ENCODE results near the gene CRACDL. TPM values are rescaled to one million over a fixed set of nuclear protein-coding genes. Genes with fewer than 3 reads are reported as not detected.
A peak's percentile ranks its signal among the peaks of the same experiment; 100 is the strongest.

The CRACDL gene
- total RNA-seq, 1 donor from 2014 or later: 18.4 TPM

DNA sequence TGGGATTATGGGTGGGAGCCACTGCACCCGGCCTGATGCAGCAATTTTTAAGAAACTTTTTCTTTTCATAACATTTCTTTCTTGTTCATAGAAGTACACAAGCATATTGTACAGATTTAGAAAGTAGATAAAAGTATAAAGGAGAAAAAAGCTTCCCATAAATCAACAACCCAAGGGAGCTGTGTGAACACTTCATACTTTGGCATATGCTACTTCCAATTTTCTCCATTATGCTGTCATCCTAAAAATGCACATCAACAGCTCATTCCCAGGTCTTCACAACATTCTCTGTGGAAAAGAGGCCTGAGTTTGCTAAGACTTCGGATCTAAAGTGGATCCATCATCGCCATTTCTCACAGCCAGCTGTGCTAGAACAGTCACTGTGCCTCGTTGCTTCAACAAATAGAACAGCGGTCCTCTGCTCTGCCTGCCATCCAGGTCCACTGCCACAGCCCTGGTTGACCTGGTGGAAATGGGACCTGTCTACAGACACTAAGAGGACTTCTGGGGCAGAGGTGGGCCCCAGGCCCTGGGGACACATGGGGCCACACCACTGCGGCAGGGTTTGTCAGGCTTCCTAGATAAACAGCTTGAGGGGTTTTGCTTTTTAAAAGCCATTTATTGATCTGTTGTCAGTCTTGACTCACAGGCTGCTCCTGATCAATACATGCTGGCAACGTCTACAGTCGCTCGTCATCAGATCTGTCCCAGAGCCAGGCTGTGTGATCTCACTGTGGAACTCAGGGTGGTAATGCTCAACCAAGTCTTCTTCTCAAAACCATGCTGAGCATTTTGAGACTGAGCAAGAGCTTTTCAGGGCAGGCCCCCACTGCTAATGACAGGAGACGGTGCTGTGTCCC lies 132.4 kb downstream of the CRACDL start:
- peak; percentile 83 for DNase-seq (ENCODE audit: low spot score)

DNA sequence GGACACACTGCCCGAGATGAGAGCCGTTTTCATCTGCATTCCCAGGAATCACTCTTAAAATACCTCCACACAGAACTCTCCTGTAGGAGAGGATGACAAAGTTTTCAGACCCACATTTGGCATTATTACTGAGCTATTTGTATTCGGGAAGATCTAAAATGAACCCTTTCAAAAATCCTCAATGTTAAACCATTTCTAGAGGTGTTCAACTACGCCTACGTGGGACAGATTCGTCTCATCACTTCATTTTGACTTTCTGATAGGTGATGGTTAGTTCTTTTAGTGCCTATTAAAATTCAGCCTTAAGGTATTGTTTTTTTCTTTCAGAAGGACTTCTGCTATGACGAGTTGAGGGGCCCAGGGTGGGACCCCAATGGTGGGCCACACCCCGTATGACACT lies 133.7 kb downstream of the CRACDL start:
- no peak for DNase-seq (ENCODE audit: low spot score)

DNA sequence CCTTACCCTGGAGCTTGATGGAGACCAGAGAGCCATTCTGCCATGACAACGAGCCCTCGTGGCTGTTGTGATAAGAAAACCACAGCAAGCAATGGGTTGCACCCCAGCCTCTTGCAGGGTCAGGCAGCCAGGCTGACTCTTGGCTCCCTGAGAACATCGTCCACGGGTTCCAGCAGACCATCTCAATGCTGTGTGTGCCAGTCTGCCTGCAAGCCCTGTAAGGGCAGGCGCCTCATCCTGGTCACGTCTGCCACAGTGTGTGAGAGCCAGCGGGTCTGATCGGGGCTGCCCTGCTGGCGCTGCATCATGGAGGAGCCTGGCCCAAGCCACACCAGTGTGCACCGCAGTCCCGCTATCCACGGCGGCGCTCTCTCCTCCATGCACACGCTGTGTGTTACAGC lies 134.1 kb downstream of the CRACDL start:
- no peak for DNase-seq (ENCODE audit: low spot score)

DNA sequence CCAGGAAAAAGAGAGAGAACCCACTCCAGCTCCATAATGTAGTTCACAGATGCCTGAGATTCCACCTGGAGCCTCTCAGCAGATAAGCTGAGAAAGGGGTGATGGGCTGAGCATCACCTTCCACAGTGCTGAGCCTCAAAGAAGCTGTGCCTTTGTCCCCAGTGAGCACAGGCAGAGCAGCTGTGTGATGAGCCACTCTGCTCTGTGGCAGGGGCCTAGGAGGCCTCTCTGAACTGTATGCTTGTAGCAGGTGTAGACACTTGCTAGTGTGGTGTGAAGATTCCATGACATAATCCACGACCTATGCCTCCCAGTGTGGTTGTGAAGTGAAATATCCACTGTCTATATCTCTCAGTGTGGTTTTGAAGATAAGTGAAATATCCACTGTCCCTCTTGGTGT lies 134.7 kb downstream of the CRACDL start:
- no peak for DNase-seq (ENCODE audit: low spot score)

DNA sequence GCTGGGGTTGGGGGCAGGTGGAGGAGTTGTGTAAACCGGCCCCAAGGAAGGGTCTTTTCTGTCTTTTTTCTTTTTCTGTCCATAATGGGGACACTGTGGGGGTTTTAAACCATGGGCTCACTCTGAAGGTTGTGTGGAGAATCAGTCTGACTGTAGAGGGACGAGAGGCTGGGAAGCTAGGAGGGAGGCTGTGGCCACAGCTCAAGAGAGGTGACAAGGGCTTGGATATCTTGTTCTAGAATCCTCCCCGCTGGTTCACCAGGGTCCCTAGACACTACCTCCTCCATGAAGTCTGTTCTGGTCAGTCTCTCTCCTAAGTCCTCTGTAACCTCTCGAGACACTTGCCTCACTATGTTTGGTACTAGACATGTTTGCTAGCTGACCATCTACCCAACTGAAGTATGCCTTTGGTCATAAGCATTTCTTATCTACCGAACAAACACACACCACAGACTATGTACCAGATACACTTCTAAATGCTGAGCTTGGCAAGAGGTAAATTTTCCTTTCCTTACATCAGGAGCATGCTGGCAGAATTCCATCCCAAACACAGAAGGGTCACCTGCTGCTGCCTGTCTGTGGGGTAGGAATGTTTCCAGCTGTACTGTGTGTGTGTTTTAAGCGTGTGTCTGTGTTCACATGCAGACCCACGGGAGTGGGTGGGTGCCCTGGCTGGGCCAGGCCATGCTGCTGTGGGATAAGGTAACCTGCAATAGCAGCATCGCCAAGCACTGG lies 135.5 kb downstream of the CRACDL start:
- no peak for DNase-seq (ENCODE audit: low spot score)

DNA sequence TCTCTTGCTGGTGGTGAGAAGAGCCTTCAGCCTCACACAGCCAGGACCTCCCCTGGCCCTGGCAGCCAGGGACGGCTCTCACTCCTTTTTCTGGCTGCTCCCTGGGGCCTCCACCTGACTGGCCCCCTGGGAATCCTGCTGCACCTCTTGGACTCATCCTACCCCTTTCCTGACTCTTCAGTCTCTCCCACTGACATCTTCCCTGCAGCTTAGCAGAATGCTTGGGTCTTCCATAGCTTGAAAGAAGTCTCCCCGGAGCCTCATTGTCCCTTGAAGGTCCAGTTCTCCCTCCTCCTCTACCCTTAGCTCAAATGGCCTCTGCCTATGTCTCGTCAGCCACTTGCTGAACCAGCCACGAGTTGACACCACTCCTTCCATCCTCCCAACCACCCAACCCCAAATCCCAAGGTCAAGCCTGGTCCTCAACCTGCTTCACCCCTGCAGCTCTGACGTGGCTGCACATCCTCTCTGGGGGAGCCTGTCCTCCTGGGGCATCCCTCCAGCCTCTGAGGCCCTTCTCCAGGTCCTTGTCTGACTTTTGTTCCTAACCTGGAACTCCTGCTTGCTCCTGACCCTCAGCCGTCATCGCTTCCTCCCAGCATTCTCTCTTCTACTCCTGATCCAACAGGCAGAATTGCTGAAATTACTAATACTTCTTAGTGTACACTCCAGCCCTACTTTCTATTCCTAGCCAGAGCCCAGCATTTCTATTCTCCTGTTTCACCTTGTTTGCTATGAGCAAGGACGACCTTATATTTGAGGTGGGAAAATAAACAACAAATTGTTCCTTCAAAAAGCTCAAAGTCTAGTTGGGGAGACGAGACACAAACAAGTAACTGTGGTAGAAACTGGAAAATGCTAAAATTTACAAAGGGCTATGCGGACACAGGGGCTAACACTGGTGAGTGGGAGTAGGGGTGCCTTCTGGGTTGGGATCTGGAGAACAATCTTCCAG lies 136.4 kb downstream of the CRACDL start:
- DNase-seq (ENCODE audit: low spot score): no peak

DNA sequence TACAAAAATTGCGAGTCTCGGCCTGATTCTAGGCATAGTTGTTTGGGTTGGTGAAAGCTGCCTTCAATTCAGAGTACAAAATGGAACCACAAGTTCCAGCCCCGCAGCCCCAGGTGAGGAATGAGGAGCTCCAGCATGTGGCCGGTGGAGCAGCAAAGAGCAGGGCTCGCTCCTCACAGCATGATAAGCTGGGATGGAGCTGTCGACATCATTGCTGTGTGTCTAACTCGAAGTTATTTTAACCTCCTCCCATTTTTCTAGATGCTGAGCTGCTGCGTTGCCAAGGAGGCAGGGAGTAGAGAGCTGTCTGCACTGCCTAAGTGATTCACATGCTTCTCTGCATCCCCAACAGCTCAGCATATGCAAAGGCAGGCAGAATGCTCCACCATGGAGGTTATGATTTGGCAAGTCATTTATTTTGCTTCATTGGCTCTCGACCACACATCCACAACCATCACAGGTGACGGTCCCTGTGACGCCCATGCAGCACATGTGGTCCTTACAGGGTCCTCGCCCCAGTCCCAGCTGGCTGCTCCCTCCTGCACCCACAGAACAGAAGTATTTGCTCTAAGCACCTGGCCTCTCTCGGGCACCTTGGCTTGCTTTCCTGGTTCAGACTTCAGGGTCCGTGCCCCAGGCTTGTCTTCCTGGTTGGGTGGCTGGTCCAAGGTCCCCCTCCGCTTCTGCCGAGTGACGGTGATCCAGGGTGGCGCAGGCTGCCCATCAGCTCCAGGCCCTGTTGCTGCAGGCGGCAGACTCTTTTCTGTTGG lies 139.1 kb downstream of the CRACDL start:
- DNase-seq (ENCODE audit: low spot score): no peak

DNA sequence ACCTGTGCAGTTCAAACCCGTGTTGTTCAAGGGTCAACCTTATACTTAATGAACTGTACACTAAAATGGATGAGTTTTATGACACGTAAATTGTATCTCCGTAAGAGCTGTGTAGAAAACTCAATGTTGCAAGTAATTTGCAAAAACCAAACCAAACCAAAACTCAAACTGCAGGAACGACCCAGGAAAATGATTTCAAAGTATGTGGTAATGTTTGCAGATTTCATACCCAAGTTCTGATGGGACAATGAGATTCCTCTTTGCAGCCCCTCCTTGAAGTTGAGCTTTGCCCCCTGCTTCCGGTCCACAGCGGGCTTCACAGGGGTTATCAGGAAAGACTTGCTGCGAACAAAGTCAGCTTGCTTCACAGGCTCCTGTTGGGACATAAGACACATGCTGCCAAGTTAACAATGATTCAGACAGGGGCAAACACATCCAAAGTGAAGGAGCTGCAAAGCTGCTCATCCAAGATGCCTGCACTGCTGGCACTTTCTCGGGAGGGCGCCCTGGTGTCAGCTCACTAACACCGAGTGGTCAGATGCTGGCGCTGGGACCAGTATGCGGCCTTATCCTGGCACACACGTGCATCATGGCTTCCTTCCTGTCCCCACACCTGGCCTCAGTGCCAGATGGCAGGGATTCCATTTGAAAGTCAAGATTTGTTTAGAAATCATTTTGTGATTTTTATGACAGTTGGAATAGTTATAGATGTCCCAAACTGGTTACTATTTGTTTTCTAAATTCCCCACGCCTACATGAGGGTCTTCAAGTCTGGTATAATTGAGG lies 139.9 kb downstream of the CRACDL start:
- no peak for DNase-seq (ENCODE audit: low spot score)

DNA sequence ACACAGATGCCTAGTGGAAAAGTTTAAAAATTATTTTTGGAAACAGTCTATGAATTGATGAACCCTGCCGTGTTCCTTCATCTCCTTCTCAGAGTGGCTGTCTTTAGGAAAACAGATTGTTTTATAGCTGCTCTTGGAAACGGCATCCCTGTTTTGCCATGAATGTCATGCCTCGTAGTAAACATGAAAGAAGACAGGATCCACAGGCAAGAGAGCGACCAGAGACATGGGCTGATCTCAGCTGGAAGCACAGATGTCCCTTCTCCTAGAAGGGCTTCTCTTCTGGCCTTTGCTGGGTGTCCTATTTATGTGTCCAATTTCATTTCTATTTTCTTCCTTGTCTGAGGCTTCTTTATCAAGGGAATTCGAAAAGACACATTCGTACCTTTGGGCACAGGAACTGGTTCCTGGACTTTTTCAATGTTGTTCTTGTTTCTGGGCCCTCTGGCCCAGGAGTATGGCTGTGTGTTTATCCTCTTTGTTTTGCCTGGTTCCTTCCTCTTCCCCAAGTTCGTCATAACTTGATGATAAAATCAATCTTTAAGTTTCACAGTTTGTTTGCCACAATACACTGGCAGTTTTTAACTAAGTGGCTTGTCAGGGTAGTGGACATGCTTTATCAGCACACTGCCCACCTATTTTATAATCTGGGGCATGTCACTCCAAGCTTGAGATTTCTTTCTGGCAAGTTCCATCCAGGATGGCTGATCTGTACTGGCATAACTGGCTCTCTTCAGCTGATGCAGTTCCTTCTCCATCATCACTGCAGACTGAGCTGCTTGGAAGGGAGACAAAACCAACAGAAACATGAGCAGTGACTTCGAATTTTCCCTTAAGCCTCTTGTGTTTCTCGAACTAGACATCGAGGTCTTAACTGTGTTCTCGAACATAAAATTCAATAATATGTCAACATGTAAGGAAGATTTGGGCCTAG lies 141.9 kb downstream of the CRACDL start:
- no peak for DNase-seq (ENCODE audit: low spot score)

DNA sequence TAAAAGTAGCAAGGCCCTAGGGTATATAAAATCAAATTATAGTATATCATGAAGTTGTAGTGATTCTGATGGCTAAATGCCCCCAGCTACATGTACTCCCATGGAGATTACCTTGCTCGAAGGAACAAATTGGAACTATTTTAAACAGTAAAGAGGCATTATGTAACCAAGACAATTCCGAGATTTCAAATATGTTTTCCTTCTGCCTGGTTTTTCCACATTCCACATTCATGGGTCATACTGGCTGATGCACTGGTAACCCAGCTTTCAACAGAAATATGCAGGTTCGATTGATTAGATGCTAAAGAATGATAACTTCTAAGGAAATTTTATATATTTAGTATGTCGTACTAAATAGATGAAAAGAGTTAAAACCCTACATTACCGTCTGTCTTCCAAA lies 142.8 kb downstream of the CRACDL start:
- DNase-seq (ENCODE audit: low spot score): no peak

DNA sequence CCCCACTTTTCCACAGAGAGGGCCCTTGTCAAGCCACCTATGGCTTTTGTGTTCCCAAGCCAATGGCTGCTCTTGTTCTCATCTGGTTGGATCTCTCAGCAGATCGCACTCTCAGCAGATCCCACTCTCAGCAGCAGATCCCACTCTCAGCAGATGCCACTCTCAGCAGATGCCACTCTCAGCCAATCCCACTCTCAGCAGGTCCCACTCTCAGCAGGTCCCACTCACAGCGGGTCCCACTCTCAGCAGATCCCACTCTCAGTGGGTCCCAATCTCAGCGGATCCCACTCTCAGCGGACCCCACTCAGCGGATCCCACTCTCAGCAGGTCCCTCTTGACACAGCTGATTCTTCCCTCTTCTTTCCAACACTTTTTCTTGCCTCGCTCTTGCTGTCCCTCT lies 145.8 kb downstream of the CRACDL start:
- no peak for DNase-seq (ENCODE audit: low spot score)

DNA sequence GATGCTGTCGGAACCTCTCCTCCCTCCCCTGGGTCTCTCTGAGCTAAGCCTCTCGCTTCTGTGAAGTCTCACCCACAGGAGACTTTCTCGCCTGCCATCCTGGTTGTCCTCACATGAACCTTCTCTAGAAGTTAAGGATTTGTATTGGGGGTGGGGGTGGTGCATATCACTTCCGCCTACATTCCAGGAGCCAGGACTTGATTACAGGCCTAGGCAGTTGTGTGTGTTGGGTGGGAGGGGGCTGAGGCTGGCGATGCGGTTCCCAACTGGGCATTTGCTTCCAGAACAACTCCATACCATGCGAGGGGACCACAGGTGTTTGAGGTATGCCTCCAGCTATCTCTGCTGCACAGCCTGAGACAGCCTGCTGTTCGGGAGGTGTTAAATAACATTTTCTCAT lies 148.3 kb downstream of the CRACDL start:
- DNase-seq (ENCODE audit: low spot score): no peak

DNA sequence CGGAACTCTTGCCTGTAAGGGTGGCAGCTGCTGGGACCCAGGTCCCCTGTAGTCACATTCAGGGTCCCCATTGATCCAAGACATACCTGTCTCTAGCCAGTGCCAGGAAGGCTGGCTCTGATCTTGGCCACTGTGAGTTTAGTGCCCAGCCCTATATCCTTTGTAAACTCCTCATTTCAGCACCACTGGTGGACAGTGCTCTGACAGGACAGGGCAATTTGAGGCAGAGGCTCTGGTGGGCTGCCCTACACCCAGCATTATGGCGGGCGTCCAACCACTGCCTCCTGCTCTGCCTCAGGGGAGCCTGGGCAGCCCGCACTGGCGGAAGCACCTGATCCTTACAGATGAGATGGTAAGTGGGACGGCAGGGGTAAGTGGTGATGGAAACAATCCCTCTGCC lies 149.8 kb downstream of the CRACDL start:
- DNase-seq (ENCODE audit: low spot score): no peak

DNA sequence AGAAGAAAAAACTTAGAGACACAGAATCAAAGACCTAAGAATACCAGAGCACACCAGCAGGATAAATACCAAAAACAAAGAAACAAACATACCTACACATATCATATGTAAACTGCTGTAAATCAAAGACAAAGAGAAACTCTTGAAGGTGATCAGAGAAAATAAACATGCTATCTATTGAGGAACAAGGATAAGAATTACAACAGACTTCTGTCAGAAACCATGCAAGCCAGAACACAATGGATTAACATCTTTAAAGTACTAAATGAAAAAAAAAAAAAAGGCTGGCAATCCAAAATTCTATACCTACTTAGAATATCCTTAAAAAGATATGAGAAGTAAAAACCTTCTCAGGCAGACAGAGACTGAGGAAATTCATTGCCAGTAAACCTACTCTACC lies 153.5 kb downstream of the CRACDL start:
- no peak for DNase-seq (ENCODE audit: low spot score)

DNA sequence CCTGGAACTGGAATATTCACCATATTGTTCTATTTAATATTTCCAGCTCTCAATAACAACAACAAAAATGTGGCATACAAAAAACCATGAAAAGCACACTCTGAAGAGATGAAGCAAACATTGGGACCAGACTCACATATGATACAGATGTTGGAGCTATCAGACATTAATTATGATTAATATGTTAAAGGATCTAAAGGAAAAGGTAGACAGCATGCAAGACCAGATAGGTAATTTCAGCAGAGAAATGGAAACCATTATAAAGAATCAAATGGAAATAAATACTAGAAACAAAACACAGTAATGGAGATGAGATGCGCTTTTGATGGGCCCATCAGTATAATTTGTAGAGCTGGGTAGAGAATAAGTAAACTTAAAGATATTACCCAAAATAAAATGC lies 154.2 kb downstream of the CRACDL start:
- DNase-seq (ENCODE audit: low spot score): no peak

DNA sequence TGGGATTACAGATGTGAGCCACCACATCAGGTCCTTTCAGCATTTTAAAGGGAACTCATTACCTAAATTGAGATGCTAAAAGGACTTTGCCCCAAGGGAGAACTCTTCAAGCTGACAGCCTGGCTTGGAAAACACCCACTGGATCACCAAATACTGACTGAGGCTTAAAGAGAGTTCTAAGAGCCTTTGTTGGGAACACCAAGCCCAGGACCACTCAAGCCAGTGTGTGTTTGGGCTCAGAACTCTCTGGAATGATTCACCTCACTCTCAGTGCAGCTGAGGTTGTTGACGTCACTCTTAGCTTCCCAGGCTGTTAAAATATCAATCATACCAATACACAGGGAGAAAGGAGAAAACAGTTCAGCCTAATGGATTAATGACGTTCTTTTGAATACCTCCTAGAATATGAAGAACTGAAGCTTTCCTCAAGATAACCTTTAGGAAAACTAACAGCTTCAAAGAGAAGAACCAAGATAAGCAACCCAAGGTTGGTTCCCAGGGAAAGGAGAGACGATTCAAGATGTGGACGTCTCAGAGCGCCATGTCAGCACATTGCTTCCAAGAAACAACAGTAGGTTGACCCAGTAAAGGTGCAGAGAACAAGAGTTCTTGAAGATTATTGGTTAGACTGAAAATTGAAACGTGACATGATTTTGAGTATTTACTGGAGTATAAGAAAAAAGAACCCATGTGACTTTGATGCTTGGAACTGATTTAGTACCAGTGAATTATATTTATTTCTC lies 157.1 kb downstream of the CRACDL start:
- no peak for DNase-seq (ENCODE audit: low spot score)

DNA sequence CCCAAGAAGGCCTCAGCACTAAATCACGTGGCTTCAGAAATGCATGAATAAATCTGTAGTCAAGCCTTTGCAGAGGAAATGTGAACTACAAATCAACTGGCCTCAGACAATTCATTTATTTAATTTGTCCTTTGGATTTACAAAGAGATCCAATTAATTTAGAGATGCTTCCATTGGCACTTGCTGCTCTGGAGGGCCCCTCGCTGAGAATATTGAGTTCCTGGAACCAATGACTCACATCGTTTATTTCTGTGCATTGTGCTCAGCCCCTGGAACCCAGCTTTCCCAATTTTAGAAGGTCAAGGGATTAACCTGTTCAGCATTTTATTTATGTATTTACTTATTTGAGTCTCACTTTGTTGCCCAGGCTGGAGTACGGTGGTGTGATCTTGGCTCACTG lies 157.9 kb downstream of the CRACDL start:
- no peak for DNase-seq (ENCODE audit: low spot score)

DNA sequence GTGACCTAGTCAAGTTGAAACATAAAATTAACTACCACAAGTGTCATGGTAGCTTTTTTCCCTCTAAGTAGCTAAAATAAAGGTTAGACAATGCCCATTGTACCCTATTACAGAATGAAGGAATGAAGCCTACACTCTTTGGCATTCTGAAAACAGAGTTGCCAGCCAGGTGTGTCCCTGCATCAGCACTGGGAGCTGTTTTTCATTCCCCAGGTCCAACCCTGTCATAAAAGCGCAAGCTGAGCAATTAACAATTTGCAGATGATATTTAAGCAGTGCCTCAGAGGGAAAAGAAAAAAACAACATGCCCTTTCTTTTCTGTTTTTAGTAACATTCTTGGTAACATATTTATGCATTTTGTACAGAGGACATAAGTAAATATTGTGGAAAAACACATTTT lies 158.3 kb downstream of the CRACDL start:
- DNase-seq (ENCODE audit: low spot score): no peak

DNA sequence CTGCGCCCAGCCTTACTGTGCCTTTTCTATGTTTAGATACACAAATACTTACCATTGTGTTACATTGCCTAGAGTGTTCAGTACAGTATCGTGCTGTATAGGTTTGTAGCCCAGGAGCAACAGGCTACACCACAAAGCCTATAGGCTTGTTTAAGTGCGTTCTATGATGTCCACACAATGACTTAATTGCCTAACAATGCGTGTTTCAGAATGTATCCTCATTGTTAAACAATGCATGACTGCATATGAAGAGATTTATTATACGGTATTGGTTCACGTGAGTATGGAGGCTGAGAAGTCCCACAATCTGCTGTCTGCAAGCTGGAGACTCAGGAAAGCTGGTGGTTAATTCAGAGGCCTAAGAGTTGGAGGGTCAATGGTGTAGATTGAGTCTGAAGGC lies 158.9 kb downstream of the CRACDL start:
- DNase-seq (ENCODE audit: low spot score): no peak
